HG03342 (cell line): ENCODE results near the gene GPR142.
"Not testable (repeated sequence)": the region's sequence is repeated elsewhere in the genome, so short reads cannot be mapped to it uniquely, and the experiment has no call there.

ENCODE experiments used
- ATAC-seq: cut with Tn5 transposase; IDR thresholded peaks from one replicate; pipeline ENCODE4 v1.9.1; 2021; ENCODE audit warnings: mild to moderate bottlenecking, moderate library complexity; ENCODE audit not compliant: unreplicated experiment

GPR142 gene

GRCh38 chr17:74391771-74392170 lies 24.5 kb downstream of the GPR142 start:
- ATAC-seq: no peak

- ATAC-seq: no peak
These were observed 25.5 kb downstream of the GPR142 start for GRCh38 chr17:74392848-74393247.

GRCh38 chr17:74393346-74393942 lies 26.1 kb downstream of the GPR142 start:
- no peak for ATAC-seq

GRCh38 chr17:74394275-74394950 lies 27.1 kb downstream of the GPR142 start:
- ATAC-seq: no peak

- ATAC-seq: no peak
These were observed 27.7 kb downstream of the GPR142 start for GRCh38 chr17:74394977-74395376.

GRCh38 chr17:74396567-74396966 lies 29.3 kb downstream of the GPR142 start:
- no peak for ATAC-seq

GRCh38 chr17:74402048-74402447 lies 34.7 kb downstream of the GPR142 start:
- ATAC-seq: no peak

GRCh38 chr17:74403512-74404137 lies 36.3 kb downstream of the GPR142 start:
- no peak for ATAC-seq

- no peak for ATAC-seq
These were observed 36.9 kb downstream of the GPR142 start for GRCh38 chr17:74404218-74404617.

- ATAC-seq: no peak
These were observed 37.5 kb downstream of the GPR142 start for GRCh38 chr17:74404789-74405188.

- ATAC-seq: not testable (repeated sequence)
These were observed 38.0 kb downstream of the GPR142 start for GRCh38 chr17:74405311-74405710.

- no peak for ATAC-seq
These were observed 40.1 kb downstream of the GPR142 start for GRCh38 chr17:74407384-74407783.

GRCh38 chr17:74408262-74408661 lies 41.0 kb downstream of the GPR142 start:
- no peak for ATAC-seq

GRCh38 chr17:74408815-74409214 lies 41.5 kb downstream of the GPR142 start:
- ATAC-seq: no peak

GRCh38 chr17:74410001-74410443 lies 42.7 kb downstream of the GPR142 start:
- ATAC-seq: no peak

- ATAC-seq: no peak
These were observed 45.3 kb downstream of the GPR142 start for GRCh38 chr17:74412581-74412980.

GRCh38 chr17:74413491-74413890 lies 46.2 kb downstream of the GPR142 start:
- ATAC-seq: no peak

- no peak for ATAC-seq
These were observed 47.2 kb downstream of the GPR142 start for GRCh38 chr17:74414510-74414909.

- ATAC-seq: no peak
These were observed 48.5 kb downstream of the GPR142 start for GRCh38 chr17:74415608-74416396.

- peak; percentile 86 for ATAC-seq
These were observed 50.1 kb downstream of the GPR142 start for GRCh38 chr17:74417178-74418045.
